DMS79 (cell line): ENCODE data around the gene DIPK1C.
"Not testable (repeated sequence)": the region's sequence is repeated elsewhere in the genome, so short reads cannot be mapped to it uniquely, and the experiment has no call there.

Experiments used
- DNase-seq: peaks from one replicate; lab custom pipeline; 2025; lab: John Stamatoyannopoulos, UW

DIPK1C gene

GRCh38 chr18:74457043-74457724, at the start of gene DIPK1C:
Gene DIPK1C (minus strand): TSS chr18:74457308. CDS start chr18:74457259, 49 bp downstream.
- no peak for DNase-seq

GRCh38 chr18:74506448-74507084, 49.5 kb upstream of the DIPK1C start:
- no peak for DNase-seq

- DNase-seq, result no peak
These were observed 48.7 kb upstream of the DIPK1C start for GRCh38 chr18:74505776-74506175.

GRCh38 chr18:74503137-74503536, 46.0 kb upstream of the DIPK1C start:
- DNase-seq, result no peak

GRCh38 chr18:74501386-74501785, 44.3 kb upstream of the DIPK1C start:
- no peak for DNase-seq

GRCh38 chr18:74500774-74501173, 43.7 kb upstream of the DIPK1C start:
- DNase-seq, result not testable (repeated sequence)

- no peak for DNase-seq
These were observed 43.3 kb upstream of the DIPK1C start for GRCh38 chr18:74500372-74500771.

- DNase-seq, result no peak
These were observed 42.5 kb upstream of the DIPK1C start for GRCh38 chr18:74499633-74500032.

- peak; percentile 80 for DNase-seq
These were observed 41.9 kb upstream of the DIPK1C start for GRCh38 chr18:74498712-74499627.

GRCh38 chr18:74497778-74498177, 40.7 kb upstream of the DIPK1C start:
- no peak for DNase-seq

GRCh38 chr18:74497324-74497676, 40.2 kb upstream of the DIPK1C start:
- DNase-seq, result no peak

- no peak for DNase-seq
These were observed 39.6 kb upstream of the DIPK1C start for GRCh38 chr18:74496508-74497323.

- DNase-seq, result peak; percentile 94
These were observed 38.7 kb upstream of the DIPK1C start, which contains the start of gene CNDP2 for GRCh38 chr18:74495581-74496507. Gene CNDP2 (plus strand): TSS chr18:74496363. CDS start chr18:74499974, 3,611 bp downstream.

GRCh38 chr18:74494514-74494913, 37.4 kb upstream of the DIPK1C start:
- no peak for DNase-seq

GRCh38 chr18:74493689-74494088, 36.6 kb upstream of the DIPK1C start:
- DNase-seq, result no peak

GRCh38 chr18:74492259-74492658, 35.2 kb upstream of the DIPK1C start:
- no peak for DNase-seq

- no peak for DNase-seq
These were observed 32.6 kb upstream of the DIPK1C start for GRCh38 chr18:74489676-74490075.

GRCh38 chr18:74488864-74489263, 31.8 kb upstream of the DIPK1C start:
- DNase-seq, result no peak

- DNase-seq, result no peak
These were observed 31.2 kb upstream of the DIPK1C start for GRCh38 chr18:74488354-74488753.

GRCh38 chr18:74486119-74486849, 29.2 kb upstream of the DIPK1C start:
- no peak for DNase-seq
